Measurements from ENCODE around the gene PRG3. TPM values are rescaled to one million over a fixed set of nuclear protein-coding genes. Genes with fewer than 3 reads are reported as not detected.

The PRG3 gene
- total RNA-seq, 4 donors from 2014 or later = not detected

- Histone ChIP-seq H3K27me3 (no peaks in the 10 kb centered on the region), H3K4me1 (no peaks in the 10 kb centered on the region), H3K27ac (no peak overlapping the region), H3K9me3 (no peaks in the 10 kb centered on the region), H3K4me3 (no peak overlapping the region), H3K36me3 (no peaks in the 10 kb centered on the region)
- TF ChIP-seq POLR2A (IDR thresholded peaks at IDR 0.05) (no peak), EP300 (IDR thresholded peaks at IDR 0.05) (no peak)
- TF ChIP-seq, protein P1, sequence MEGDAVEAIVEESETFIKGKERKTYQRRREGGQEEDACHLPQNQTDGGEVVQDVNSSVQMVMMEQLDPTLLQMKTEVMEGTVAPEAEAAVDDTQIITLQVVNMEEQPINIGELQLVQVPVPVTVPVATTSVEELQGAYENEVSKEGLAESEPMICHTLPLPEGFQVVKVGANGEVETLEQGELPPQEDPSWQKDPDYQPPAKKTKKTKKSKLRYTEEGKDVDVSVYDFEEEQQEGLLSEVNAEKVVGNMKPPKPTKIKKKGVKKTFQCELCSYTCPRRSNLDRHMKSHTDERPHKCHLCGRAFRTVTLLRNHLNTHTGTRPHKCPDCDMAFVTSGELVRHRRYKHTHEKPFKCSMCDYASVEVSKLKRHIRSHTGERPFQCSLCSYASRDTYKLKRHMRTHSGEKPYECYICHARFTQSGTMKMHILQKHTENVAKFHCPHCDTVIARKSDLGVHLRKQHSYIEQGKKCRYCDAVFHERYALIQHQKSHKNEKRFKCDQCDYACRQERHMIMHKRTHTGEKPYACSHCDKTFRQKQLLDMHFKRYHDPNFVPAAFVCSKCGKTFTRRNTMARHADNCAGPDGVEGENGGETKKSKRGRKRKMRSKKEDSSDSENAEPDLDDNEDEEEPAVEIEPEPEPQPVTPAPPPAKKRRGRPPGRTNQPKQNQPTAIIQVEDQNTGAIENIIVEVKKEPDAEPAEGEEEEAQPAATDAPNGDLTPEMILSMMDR (IDR thresholded peaks at IDR 0.05) = no peak
- DNase-seq (ENCODE audit: low spot score in 2 of 2) = no peak
- WGBS, 2 donors = 72 to 80% methylated on average over 4 of the region's 4 CpGs
These were observed 16.5 kb upstream of the PRG3 start for GRCh38 chr11:57397394-57397990.

DNA sequence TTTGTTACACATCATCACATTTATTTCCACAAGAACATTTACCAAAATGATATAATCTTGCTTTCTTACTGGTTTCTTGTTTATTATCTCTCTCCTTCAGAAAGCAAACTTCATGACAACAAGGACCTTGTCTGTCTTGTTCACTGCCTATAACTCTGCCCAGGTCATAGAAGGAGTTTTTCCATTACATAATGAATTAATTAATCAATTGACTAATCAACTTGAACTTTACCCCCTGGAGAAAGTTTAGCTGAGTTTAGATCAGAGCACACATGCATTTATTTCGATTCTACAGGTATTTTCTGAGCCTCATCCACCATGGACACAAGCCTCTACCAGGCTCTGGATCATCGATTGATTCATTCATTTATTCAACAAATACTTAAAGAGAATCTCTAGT is 15.8 kb upstream of the PRG3 start:
- 75 to 84% methylated on average over 2 of the region's 2 CpGs for whole genome bisulfite sequencing, 2 donors
- Histone ChIP-seq H3K4me1 (no peaks in the 10 kb centered on the region), H3K27ac (no peak overlapping the region), H3K4me3 (no peak overlapping the region), H3K9me3 (no peaks in the 10 kb centered on the region), H3K27me3 (no peaks in the 10 kb centered on the region), H3K36me3 (no peaks in the 10 kb centered on the region)
- DNase-seq (ENCODE audit: low spot score in 2 of 2) = no peak
- TF ChIP-seq EP300 (IDR thresholded peaks at IDR 0.05) = no peak
- TF ChIP-seq, protein P1 (IDR thresholded peaks at IDR 0.05) = no peak
- no peak for TF ChIP-seq POLR2A (IDR thresholded peaks at IDR 0.05)

GRCh38 chr11:57395905-57396623 is 15.1 kb upstream of the PRG3 start:
- Histone ChIP-seq H3K4me3 (no peak overlapping the region), H3K4me1 (no peaks in the 10 kb centered on the region), H3K36me3 (no peaks in the 10 kb centered on the region), H3K27me3 (no peaks in the 10 kb centered on the region), H3K9me3 (no peaks in the 10 kb centered on the region), H3K27ac (no peak overlapping the region)
- TF ChIP-seq EP300 (IDR thresholded peaks at IDR 0.05) = no peak
- TF ChIP-seq, protein P1 (IDR thresholded peaks at IDR 0.05) = no peak
- TF ChIP-seq POLR2A (IDR thresholded peaks at IDR 0.05) = no peak
- WGBS, 2 donors = 81 to 84% methylated on average over 11 of the region's 11 CpGs
- no peak for DNase-seq (ENCODE audit: low spot score in 2 of 2)

DNA sequence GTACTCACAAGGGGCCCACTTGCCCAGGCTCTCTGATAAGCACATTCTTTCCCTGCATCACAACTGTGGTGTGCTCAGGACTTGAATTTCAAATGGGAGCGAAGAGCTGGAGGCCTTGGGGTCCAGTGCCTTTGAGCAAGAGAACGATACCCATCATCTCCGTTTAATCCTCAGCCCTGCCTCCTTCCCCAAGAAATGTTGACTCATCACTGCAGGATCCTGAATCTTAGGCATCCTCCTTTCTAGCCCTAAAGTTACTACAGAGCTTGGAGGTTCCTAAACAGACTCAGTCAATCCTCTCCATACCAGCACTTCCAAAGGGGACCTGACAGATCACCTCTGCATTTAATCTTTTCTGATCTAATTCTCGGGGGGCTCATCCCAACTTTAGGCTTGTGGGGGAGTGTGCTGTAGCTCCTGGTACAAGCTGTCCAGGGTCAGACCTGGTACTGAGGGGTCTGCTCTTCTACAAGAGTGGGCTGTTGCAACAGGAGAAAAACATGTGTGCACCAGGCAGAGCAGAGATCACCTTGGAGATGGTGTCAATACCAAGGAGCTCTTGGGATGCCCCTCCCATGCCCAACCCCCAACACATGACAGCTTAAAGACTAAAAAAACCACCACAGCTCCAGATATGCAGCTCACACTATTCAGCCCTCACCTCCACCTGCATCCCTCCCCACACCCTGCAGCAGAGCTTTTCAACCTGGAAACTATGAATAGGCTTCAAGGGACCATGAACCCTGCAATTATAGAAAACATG is 13.4 kb upstream of the PRG3 start:
- whole genome bisulfite sequencing, 2 donors = 84 to 89% methylated on average over 4 of the region's 4 CpGs
- Histone ChIP-seq H3K27me3 (no peaks in the 10 kb centered on the region), H3K36me3 (no peaks in the 10 kb centered on the region), H3K4me1 (no peaks in the 10 kb centered on the region), H3K9me3 (no peaks in the 10 kb centered on the region), H3K4me3 (no peak overlapping the region), H3K27ac (no peak overlapping the region)
- TF ChIP-seq EP300 (IDR thresholded peaks at IDR 0.05) (no peak), POLR2A (IDR thresholded peaks at IDR 0.05) (no peak)
- TF ChIP-seq, protein P1 (IDR thresholded peaks at IDR 0.05) = no peak
- no peak for DNase-seq (ENCODE audit: low spot score in 2 of 2)

DNA sequence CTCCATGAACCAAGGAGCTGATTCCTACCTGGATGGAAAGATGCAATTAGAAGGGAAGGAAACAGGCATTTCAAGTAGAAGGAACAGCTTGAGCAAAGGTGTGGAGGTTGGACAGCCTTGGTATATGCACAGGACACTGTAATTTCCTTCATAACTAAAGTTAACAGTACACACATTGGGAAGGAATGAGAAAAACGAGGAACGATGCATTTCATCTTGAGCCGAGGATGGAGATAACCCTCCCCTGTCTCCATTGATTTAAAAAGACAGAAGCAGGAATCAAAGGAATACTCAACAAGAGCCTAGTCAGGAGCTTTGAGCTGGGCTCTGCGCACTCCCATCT is 11.8 kb upstream of the PRG3 start:
- no peak for DNase-seq (ENCODE audit: low spot score in 2 of 2)
- no peak overlapping the region for H3K4me3 ChIP-seq
- TF ChIP-seq EP300 (IDR thresholded peaks at IDR 0.05) = no peak
- TF ChIP-seq, protein P1 (IDR thresholded peaks at IDR 0.05) = no peak
- TF ChIP-seq POLR2A (IDR thresholded peaks at IDR 0.05) = no peak
- H3K36me3 ChIP-seq = no peaks in the 10 kb centered on the region
- 80 to 89% methylated on average over 4 of the region's 4 CpGs for WGBS, 2 donors
- H3K27me3 ChIP-seq = no peaks in the 10 kb centered on the region
- H3K4me1 ChIP-seq = no peaks in the 10 kb centered on the region
- H3K27ac ChIP-seq = no peak overlapping the region
- no peaks in the 10 kb centered on the region for H3K9me3 ChIP-seq
